Epithelial cell of umbilical artery (primary cell): ENCODE results near the gene SCAANT1. TPM values are rescaled to one million over a fixed set of nuclear protein-coding genes. Genes with fewer than 3 reads are reported as not detected.

Experiments
- total RNA-seq: library from RNA; depleted of rRNA; stranded (reverse); fragments of >200 nt; gene quantifications from 2 replicates; pipeline ENCODE4 v1.2.3, GENCODE V29; 2014

SCAANT1 gene
- total RNA-seq, result not detected in 2 replicates

DNA sequence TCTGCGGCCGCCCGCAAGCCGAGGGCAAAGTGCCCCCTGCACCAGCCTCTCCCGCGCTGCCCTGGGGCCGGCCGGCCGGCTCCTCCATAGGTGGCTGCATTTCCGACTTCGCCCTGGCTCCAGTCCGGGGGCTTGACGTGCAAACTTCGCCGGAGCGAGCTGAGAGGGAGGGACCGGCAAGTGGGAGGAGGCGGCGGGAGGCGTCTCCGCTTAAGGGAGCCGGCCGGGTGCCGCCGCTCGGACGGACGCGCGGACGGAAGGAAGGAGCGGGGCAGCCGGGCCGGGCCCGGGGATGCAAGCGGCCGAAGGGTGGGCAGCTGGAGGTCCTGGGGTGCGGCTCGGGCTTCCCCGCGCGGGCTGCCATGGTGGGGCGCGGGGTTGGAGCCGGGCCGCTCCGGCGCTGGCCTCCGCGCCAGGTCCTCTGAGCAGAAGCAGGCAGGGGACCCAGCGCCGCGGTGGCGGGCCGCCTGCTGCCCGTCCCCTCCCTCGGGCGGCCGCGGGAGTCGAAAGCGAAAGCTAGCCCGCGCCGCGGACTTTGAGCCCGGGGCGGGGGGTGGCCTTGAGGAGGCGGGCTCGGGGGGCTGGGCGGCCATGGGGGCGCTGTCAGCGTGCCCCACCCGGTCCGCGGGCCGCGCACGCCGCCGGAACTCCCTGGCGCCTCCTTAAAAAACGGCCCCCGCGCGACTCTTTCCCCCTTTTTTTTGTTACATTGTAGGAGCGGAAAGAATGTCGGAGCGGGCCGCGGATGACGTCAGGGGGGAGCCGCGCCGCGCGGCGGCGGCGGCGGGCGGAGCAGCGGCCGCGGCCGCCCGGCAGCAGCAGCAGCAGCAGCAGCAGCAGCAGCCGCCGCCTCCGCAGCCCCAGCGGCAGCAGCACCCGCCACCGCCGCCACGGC lies at the start of gene SCAANT1:
Gene SCAANT1, minus strand, starts transcription at position 511 of the 895 bp plus-strand sequence.

DNA sequence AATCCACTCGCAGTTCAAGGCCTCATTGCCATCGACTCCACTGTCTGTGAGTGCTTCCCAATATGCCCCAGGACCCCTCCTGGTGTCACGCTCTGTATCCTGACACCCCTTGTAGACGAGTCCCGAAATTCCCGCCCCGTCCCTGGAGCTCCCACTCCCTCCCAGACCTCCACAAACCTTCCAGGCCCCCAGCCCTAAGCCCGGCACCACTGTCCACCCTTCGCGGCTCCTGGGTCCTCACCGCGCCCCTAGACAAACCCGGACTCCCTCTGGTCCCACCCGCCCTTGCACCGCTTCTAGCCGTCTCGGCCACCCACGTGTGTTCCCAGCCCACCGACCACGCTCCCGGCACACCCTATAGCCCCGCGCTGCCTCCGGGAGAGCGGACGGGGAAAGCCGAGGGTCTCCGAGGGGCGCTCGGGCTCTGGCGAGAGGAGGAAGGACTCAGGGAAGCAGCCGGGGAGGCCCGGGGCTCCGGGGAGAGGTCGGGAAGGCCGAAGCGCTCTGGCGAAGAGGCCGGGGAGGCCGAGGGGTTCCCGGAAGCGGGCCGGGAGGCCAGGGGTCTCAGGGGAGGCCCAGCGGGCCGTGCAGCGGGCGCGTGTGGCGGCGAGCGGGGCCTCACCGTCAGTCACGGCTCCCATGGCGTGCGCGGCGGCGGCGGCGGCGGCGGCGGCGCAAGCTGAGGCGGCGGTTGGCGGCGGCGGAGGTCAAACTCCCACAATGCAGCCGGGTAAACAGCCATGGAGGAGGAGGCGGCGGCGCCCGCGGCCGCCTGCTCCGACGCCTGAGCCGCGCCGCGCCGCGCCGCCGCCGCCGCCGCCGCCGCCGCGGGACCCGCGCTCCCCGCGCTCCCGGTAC lies 48.8 kb downstream of the SCAANT1 start, which contains the start of the genes ATXN7 and THOC7:
Gene ATXN7, plus strand, starts transcription at position 718 of the 858 bp plus-strand sequence. CDS start 48,732 bp downstream, outside the sequence.
Gene THOC7, minus strand, starts transcription at position 656 of the 858 bp plus-strand sequence. Its CDS starts 15 bp downstream, at position 641.

Other genes starting within 250 kb of the SCAANT1 start
- gene C3orf49, start 93.1 kb downstream of the SCAANT1 start, total RNA-seq, result not detected in 2 replicates
- gene THOC7, start 48.6 kb downstream of the SCAANT1 start, total RNA-seq, result 43.5 and 71.7 TPM in 2 replicates
- 5.8 and 13.4 TPM in 2 replicates for gene ATXN7, start 48.5 kb downstream of the SCAANT1 start, total RNA-seq
- 125 and 150 TPM in 2 replicates for gene PSMD6, start 111.1 kb upstream of the SCAANT1 start, total RNA-seq